Measurements from ENCODE around the gene MRPL36.

The MRPL36 gene

GRCh38 chr5:1779021-1779680 lies 20.5 kb downstream of the MRPL36 start:
- H3K36me3 Mint-ChIP-seq (ENCODE audit: low read depth) = no peaks in the 10 kb centered on the region
- DNase-seq = no peak
- no peaks in the 10 kb centered on the region for H3K27me3 Mint-ChIP-seq
- H3K9me3 Mint-ChIP-seq = no peaks in the 10 kb centered on the region
- peaks cover 15% of the 10 kb centered on the region for H3K4me1 Mint-ChIP-seq (ENCODE audit: low read depth)
- H3K4me3 Mint-ChIP-seq = no peak overlapping the region
- H3K27ac Mint-ChIP-seq = no peak overlapping the region

GRCh38 chr5:1778138-1779020 lies 21.3 kb downstream of the MRPL36 start:
- no peak overlapping the region for H3K27ac Mint-ChIP-seq
- peaks cover 10% of the 10 kb centered on the region for H3K4me1 Mint-ChIP-seq (ENCODE audit: low read depth)
- H3K27me3 Mint-ChIP-seq = no peaks in the 10 kb centered on the region
- H3K4me3 Mint-ChIP-seq = no peak overlapping the region
- DNase-seq = no peak
- no peaks in the 10 kb centered on the region for H3K36me3 Mint-ChIP-seq (ENCODE audit: low read depth)
- no peaks in the 10 kb centered on the region for H3K9me3 Mint-ChIP-seq

- Mint-ChIP-seq H3K36me3 (ENCODE audit: low read depth) (no peaks in the 10 kb centered on the region), H3K27ac (no peak overlapping the region), H3K9me3 (no peaks in the 10 kb centered on the region)
These were observed 22.1 kb downstream of the MRPL36 start for GRCh38 chr5:1777281-1778137.

GRCh38 chr5:1776831-1777230 lies 22.8 kb downstream of the MRPL36 start:
- Mint-ChIP-seq H3K36me3 (ENCODE audit: low read depth) (no peaks in the 10 kb centered on the region), H3K4me3 (no peak overlapping the region), H3K9me3 (no peaks in the 10 kb centered on the region), H3K4me1 (ENCODE audit: low read depth) (peaks cover 3% of the 10 kb centered on the region), H3K27ac (no peak overlapping the region), H3K27me3 (no peaks in the 10 kb centered on the region)
- DNase-seq = no peak

More at GRCh38 chr5:1777281-1778137, 22.1 kb downstream of the MRPL36 start:
- no peak for DNase-seq
- Mint-ChIP-seq H3K4me1 (ENCODE audit: low read depth) (peaks cover 3% of the 10 kb centered on the region), H3K27me3 (no peaks in the 10 kb centered on the region), H3K4me3 (no peak overlapping the region)

- Mint-ChIP-seq H3K4me1 (ENCODE audit: low read depth) (peaks cover 3% of the 10 kb centered on the region), H3K4me3 (no peak overlapping the region), H3K9me3 (no peaks in the 10 kb centered on the region), H3K27ac (no peak overlapping the region), H3K27me3 (no peaks in the 10 kb centered on the region), H3K36me3 (ENCODE audit: low read depth) (no peaks in the 10 kb centered on the region)
- DNase-seq = no peak
These were observed 27.0 kb downstream of the MRPL36 start for GRCh38 chr5:1772634-1773033.

- Mint-ChIP-seq H3K27me3 (no peaks in the 10 kb centered on the region), H3K27ac (no peak overlapping the region), H3K4me3 (no peak overlapping the region), H3K4me1 (ENCODE audit: low read depth) (peaks cover 3% of the 10 kb centered on the region), H3K36me3 (ENCODE audit: low read depth) (no peaks in the 10 kb centered on the region), H3K9me3 (no peaks in the 10 kb centered on the region)
- no peak for DNase-seq
These were observed 28.2 kb downstream of the MRPL36 start for GRCh38 chr5:1771149-1772065.

- Mint-ChIP-seq H3K27me3 (peaks cover 4% of the 10 kb centered on the region), H3K9me3 (no peaks in the 10 kb centered on the region), H3K4me3 (no peak overlapping the region), H3K27ac (no peak overlapping the region), H3K4me1 (ENCODE audit: low read depth) (peaks cover 3% of the 10 kb centered on the region), H3K36me3 (ENCODE audit: low read depth) (no peaks in the 10 kb centered on the region)
- no peak for DNase-seq
These were observed 29.2 kb downstream of the MRPL36 start for GRCh38 chr5:1770443-1770802.

- no peak overlapping the region for H3K27ac Mint-ChIP-seq
These were observed 29.7 kb downstream of the MRPL36 start for GRCh38 chr5:1769752-1770442.

GRCh38 chr5:1769017-1769640 lies 30.5 kb downstream of the MRPL36 start:
- H3K4me1 Mint-ChIP-seq (ENCODE audit: low read depth) = peaks cover 3% of the 10 kb centered on the region
- H3K27ac Mint-ChIP-seq = no peak overlapping the region
- H3K27me3 Mint-ChIP-seq = peaks cover 12% of the 10 kb centered on the region
- no peak overlapping the region for H3K4me3 Mint-ChIP-seq
- no peaks in the 10 kb centered on the region for H3K36me3 Mint-ChIP-seq (ENCODE audit: low read depth)
- no peaks in the 10 kb centered on the region for H3K9me3 Mint-ChIP-seq
- no peak for DNase-seq

More at GRCh38 chr5:1769752-1770442, 29.7 kb downstream of the MRPL36 start:
- no peaks in the 10 kb centered on the region for H3K36me3 Mint-ChIP-seq (ENCODE audit: low read depth)
- H3K27me3 Mint-ChIP-seq = peaks cover 6% of the 10 kb centered on the region
- H3K9me3 Mint-ChIP-seq = no peaks in the 10 kb centered on the region
- peaks cover 3% of the 10 kb centered on the region for H3K4me1 Mint-ChIP-seq (ENCODE audit: low read depth)
- H3K4me3 Mint-ChIP-seq = no peak overlapping the region
- no peak for DNase-seq

GRCh38 chr5:1768283-1769000 lies 31.2 kb downstream of the MRPL36 start:
- DNase-seq = no peak
- Mint-ChIP-seq H3K4me1 (ENCODE audit: low read depth) (peaks cover 3% of the 10 kb centered on the region), H3K4me3 (no peak overlapping the region), H3K27me3 (peaks cover 19% of the 10 kb centered on the region), H3K9me3 (no peaks in the 10 kb centered on the region), H3K36me3 (ENCODE audit: low read depth) (no peaks in the 10 kb centered on the region), H3K27ac (no peak overlapping the region)

- H3K36me3 Mint-ChIP-seq (ENCODE audit: low read depth) = no peaks in the 10 kb centered on the region
- H3K27me3 Mint-ChIP-seq = peaks cover 27% of the 10 kb centered on the region
- no peak overlapping the region for H3K27ac Mint-ChIP-seq
- DNase-seq = no peak
- no peak overlapping the region for H3K4me3 Mint-ChIP-seq
- peaks cover 3% of the 10 kb centered on the region for H3K4me1 Mint-ChIP-seq (ENCODE audit: low read depth)
- no peaks in the 10 kb centered on the region for H3K9me3 Mint-ChIP-seq
These were observed 31.9 kb downstream of the MRPL36 start for GRCh38 chr5:1767524-1768282.

- no peaks in the 10 kb centered on the region for H3K36me3 Mint-ChIP-seq (ENCODE audit: low read depth)
- H3K9me3 Mint-ChIP-seq = no peaks in the 10 kb centered on the region
- H3K27me3 Mint-ChIP-seq = peaks cover 33% of the 10 kb centered on the region
- H3K4me3 Mint-ChIP-seq = no peak overlapping the region
- no peaks in the 10 kb centered on the region for H3K4me1 Mint-ChIP-seq (ENCODE audit: low read depth)
- DNase-seq = no peak
- no peak overlapping the region for H3K27ac Mint-ChIP-seq
These were observed 33.8 kb downstream of the MRPL36 start for GRCh38 chr5:1765880-1766235.
